HG03439 (cell line): ENCODE results near the gene SACS.
A peak's percentile ranks its signal among the peaks of the same experiment; 100 is the strongest.
"Not testable (repeated sequence)": the region's sequence is repeated elsewhere in the genome, so short reads cannot be mapped to it uniquely, and the experiment has no call there.

ENCODE experiments used
- ATAC-seq: cut with Tn5 transposase; IDR thresholded peaks from one replicate; pipeline ENCODE4 v1.9.1; 2021; ENCODE audit warnings: mild to moderate bottlenecking, moderate library complexity; ENCODE audit not compliant: unreplicated experiment

SACS gene

GRCh38 chr13:23418776-23419683 lies 14.5 kb downstream of the SACS start:
- no peak for ATAC-seq

GRCh38 chr13:23414682-23415081 lies 18.8 kb downstream of the SACS start:
- ATAC-seq = no peak

DNA sequence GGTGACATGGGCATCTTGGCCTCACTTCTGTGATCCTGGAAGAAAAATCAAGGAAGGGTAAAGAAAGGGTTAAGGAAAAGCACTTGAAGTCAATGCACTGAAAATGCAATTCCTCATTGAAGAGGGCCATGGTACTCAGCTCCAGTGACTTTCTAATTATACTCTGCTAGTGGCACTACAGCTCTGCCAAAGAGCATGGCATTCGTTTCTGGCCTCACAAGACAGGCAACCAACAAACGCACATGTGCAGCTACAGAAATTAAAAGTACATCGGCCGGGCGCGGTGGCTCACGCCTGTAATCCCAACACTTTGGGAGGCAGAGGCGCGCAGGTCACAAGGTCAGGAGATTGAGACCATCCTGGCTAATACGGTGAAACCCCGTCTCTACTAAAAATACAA lies 21.8 kb downstream of the SACS start:
- no peak for ATAC-seq

DNA sequence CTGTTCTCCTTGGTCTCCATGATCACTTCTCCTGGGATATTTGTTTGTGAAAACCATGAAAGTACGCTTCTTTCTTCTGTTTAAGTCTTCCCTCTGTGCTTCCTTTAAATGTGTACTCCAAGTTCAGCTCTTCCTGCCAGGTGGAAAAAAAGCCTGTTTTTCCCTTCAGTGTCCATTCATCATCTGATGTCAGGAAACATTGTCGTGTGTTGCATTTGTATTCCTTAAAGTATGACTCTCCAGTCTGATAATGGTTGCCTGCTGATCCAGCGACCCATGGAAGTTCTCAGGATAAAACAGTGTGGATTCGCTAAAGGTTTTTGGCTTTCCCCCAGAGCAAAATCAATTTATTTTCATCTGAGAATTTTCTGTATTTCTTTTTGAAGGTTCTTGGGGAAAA lies 22.3 kb downstream of the SACS start:
- no peak for ATAC-seq

- ATAC-seq = no peak
Measured at GRCh38 chr13:23408026-23408425, 25.5 kb downstream of the SACS start.

- not testable (repeated sequence) for ATAC-seq
Measured at GRCh38 chr13:23401156-23401555, 32.3 kb downstream of the SACS start.

DNA sequence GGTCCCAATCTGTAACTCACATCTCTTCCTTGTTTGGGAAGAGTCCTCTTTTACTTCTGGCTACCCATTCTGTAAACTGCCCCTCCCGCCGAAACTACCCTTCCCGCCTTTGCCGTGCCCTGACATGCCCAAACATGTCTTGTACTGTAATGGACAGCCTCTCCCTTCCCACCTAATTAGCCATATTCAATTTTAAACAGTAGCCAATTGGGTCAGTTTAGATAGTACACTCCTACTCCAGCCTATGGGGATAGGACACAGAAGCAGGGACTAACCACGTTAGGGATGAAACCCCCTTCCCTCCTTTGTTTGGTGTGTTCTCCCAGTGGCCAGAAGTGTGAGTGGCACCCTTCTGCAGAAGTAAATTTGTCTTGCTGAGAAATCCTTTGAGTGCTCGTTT lies 34.2 kb downstream of the SACS start:
- ATAC-seq = no peak

DNA sequence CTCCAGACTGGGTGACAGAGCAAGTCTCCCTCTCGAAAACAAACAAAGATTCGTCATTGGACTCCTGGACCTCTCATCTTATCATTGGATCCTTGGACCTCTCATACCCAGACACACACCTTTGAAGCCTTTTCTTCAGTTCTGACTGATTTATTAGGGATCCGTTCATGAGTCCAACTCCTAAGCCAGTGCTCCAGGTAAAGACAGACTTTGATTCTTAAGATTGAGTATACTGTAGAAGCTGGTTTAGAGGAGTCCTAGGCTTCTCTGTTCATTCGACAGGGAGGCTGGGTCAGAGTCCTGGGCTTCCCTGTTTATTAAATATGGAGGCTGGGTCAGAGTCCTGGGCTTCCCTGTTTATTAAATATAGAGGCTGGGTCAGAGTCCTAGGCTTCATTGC lies 38.7 kb downstream of the SACS start:
- ATAC-seq = no peak

GRCh38 chr13:23392925-23393645 lies 40.4 kb downstream of the SACS start:
- no peak for ATAC-seq

- no peak for ATAC-seq
Measured at GRCh38 chr13:23392313-23392712, 41.2 kb downstream of the SACS start.

DNA sequence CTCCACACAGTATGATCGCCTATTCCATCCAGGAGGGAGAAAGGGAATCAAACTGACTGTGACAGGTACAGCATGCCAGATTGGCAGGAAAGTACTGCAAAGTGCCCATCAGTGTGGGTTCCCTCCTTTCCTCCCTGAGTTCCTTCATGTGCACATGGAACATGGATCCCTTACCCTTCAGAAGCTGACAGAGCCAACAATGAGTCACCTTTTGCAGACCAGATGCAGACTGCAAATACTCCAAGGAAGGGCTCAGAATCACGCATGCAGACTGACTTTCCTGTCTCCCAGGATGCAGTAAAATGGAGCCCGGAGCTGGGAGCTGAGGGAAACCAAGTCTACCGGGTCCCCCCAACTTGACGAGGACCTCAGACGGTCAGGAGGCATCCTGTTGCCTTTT lies 41.8 kb downstream of the SACS start:
- ATAC-seq = no peak

DNA sequence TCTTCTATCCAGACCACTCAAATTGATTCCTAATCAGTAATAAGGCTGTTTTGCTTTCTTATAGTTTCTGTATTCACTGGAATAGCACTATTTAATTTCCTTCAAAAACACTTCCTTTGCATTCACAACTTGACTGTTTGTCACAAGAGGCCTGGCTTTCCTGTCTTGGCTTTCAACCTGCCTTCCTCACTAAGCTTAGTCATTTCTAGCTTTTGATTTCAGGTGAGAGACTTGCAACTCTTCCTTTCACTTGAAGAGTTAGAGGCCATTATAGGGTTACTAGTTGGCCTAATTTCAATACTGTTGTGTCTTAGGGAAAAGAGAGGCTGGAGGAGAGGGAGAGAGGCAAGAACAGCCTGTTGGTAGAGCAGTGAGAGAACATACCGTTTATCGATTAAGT lies 47.0 kb downstream of the SACS start:
- no peak for ATAC-seq

GRCh38 chr13:23385931-23386330 lies 47.6 kb downstream of the SACS start:
- ATAC-seq = no peak

GRCh38 chr13:23384111-23384510 lies 49.4 kb downstream of the SACS start:
- ATAC-seq = peak; percentile 54

DNA sequence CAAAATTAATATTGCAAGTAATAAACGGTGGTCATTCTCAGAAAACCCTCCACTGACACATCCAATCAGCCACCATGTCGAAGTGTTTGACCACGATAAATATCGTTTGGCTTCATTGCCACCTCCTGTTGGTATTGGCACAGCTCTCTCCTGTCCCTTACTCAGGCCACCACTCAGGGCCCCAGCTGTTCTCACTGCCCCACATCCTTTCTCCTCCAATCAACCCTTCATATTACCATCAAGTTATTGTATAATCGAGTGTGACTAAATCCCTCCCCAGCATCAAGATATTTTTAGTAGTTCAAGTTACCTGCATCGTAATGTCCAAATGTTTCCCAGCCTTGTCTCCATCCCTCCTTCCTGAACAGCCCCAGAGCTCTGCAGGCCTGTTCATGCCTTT lies 50.4 kb downstream of the SACS start:
- no peak for ATAC-seq

GRCh38 chr13:23381866-23382265 lies 51.6 kb downstream of the SACS start:
- no peak for ATAC-seq

- ATAC-seq = no peak
Measured at GRCh38 chr13:23380534-23380933, 53.0 kb downstream of the SACS start.

DNA sequence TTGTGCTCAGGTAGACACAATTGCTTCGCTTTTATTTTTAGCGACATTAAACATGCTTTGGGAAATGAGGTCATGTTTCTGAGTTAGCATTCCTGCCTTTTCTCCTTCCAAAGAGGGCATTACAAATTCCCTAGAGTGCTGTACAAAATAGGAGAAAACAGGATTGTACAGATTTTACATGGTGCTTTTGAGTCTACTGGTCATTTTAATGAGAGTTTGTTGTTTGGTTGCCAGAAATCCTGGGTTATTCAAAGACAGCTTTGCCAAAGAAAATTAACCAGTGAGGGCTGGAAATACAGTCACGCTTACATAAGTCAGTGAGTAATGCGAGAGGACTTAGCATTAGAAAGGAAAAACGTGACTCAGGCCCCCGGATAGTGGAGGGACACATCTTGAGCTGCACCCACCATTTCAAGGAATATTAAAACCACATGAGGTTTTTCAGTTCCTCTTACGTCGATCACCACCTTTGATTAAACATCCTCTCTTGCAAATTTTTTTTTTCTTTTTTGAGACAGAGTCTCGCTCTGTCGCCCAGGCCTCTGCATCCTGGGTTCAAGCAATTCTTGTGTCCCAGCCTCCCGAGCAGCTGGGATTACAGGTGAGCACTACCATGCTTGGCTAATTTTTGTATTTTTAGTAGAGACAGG lies 55.4 kb downstream of the SACS start:
- no peak for ATAC-seq

- no peak for ATAC-seq
Measured at GRCh38 chr13:23377579-23377978, 55.9 kb downstream of the SACS start.

- peak; percentile 86 for ATAC-seq
Measured at GRCh38 chr13:23375001-23375971, 58.2 kb downstream of the SACS start.
